Mammary epithelial cell (primary cell): ENCODE results near the gene TECPR2.

Source experiments
- EZH2 ChIP-seq: IDR thresholded peaks from 2 replicates; pipeline ENCODE4 v1.6.1; 2012; ENCODE audit warnings: low read length, inconsistent platforms, borderline replicate concordance
- TF ChIP-seq, protein P1 (sequence below), 2 donors: IDR thresholded peaks in 1 of 2; conservative IDR thresholded peaks in 1 of 2; 2 replicates each; pipeline ENCODE4 v1.5.1; 2011 to 2012; ENCODE audit warnings: inconsistent platforms in 2 of 2, low read length in 2 of 2, mild to moderate bottlenecking in 2 of 2, control low read depth in 1 of 2, low read depth in 1 of 2; ENCODE audit not compliant: insufficient read depth in 1 of 2; ENCODE audit errors: extremely low read depth in 1 of 2

- TF ChIP-seq, protein P1, sequence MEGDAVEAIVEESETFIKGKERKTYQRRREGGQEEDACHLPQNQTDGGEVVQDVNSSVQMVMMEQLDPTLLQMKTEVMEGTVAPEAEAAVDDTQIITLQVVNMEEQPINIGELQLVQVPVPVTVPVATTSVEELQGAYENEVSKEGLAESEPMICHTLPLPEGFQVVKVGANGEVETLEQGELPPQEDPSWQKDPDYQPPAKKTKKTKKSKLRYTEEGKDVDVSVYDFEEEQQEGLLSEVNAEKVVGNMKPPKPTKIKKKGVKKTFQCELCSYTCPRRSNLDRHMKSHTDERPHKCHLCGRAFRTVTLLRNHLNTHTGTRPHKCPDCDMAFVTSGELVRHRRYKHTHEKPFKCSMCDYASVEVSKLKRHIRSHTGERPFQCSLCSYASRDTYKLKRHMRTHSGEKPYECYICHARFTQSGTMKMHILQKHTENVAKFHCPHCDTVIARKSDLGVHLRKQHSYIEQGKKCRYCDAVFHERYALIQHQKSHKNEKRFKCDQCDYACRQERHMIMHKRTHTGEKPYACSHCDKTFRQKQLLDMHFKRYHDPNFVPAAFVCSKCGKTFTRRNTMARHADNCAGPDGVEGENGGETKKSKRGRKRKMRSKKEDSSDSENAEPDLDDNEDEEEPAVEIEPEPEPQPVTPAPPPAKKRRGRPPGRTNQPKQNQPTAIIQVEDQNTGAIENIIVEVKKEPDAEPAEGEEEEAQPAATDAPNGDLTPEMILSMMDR (conservative IDR thresholded peaks at IDR 0.05 in 1 of 2, IDR thresholded peaks at IDR 0.05 in 1 of 2; ENCODE audit: extremely low read depth in 1 of 2, insufficient read depth in 1 of 2, low read depth in 1 of 2, low read length in 2 of 2): no peak
- no peak for TF ChIP-seq EZH2
Observed at GRCh38 chr14:102333795-102334705, 28.7 kb upstream of the TECPR2 start.
